T-helper 2 cell treated with Interferon-gamma antibody and Interleukin-4, amounts not matched to agents 100 ng/mL and 5 ng/mL, for 36 hours (primary cell): ENCODE data around the gene GRB2. TPM values are rescaled to one million over a fixed set of nuclear protein-coding genes. Genes with fewer than 3 reads are reported as not detected.

Source experiments
- intact Hi-C: fragments of 100-400 bp; cut with micrococcal nuclease; formaldehyde crosslinking; loops from one replicate; pipeline ENCODE4 v1.15.1; 2023
- total RNA-seq: library from RNA; stranded (reverse); gene quantifications from 2 replicates; pipeline ENCODE4 v1.2.3, GENCODE V29; 2022

GRB2 gene
- total RNA-seq, 1 donor from 2014 or later = 173 TPM

- intact Hi-C loops = loop anchor here (5.0 kb wide), 1 partner anchor 302 kb away; no protein-coding TSS in a partner anchor
Measured at GRCh38 chr17:75414488-75414887, 9.0 kb upstream of the GRB2 start.

DNA sequence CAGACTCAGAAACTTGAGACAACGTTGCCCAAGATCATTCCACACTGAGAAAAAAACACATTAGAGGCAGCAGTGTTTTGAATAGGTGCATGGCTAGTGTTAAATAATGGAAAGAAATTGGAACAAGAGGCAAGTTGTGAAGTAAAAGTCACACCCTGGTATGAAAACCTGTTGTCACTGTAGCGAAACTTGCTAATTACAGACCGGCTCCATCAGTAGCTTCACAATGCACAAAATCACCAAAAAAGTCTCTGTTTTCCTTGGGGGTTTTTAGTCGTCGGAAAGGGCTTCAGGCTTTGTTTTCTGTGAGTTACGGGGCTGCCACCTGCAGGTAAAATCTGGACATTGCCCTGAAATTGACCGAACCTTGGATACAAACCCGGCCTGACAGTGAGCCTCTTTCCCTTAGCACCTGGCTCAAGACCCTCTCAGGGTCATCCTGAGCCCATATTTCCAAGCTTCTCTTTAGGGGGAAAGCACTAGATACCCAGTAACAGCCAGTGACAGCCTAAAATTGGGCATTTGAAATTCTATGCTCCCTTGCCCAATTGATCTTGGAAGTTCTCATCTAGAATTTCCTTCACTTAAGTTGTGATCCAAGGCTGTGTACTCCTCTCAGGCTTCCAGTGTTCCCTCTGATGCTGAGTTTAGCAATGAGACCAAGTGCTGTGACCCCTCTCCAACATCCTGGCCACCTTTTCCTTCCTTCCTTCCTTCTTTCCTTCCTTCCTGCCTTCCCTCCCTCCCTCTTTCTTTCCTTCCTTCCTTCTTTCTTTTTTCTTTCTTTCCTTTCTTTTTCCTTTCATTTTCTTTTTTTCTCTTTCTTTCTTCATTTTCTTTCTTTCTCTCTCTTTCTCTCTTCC is 7.2 kb upstream of the GRB2 start:
- intact Hi-C loops = loop anchor here (1.0 to 5.0 kb wide), 4 partner anchors 124 to 300 kb away; partner anchors contain the start of genes GGA3, MRPS7, NUP85 and SLC25A19

DNA sequence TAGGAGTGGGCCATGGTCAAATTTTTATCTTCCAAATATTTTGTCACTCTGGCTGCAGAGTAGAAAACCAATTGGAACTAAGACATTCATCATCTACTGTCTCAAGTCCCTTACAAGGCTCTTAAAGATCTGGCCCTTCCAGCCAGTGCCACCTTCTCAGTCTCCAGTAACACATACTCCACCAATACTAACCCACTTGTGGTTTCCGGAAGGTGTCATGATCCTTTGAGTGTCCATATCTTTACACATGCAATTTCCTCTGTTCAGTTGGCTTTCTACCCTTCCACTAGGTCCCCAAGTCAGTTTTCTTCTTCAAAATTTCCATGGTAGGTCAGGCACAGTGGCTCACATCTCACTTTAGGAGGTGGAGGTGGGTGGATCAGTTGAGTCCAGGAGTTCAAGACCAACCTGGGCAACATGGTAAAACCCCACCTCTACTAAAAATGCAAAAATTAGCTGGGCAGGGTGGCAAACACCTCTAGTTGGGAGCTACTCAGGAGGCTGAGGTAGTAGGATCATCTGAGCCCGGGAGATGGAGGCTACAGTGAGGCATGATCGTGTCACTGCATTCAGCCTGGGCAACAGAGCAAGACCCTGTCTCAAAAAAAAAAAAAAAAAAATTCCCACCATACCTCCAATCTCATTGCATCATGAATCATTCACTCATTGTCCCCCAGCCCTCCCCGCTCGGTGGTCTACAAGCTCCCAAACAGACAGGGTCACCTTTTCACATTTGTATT is 6.0 kb upstream of the GRB2 start:
- intact Hi-C loops = loop anchor here (1.0 to 5.0 kb wide), 4 partner anchors 123 to 299 kb away; partner anchors contain the start of genes GGA3, MRPS7, NUP85 and SLC25A19

GRCh38 chr17:75410141-75410540 is 4.7 kb upstream of the GRB2 start:
- intact Hi-C loops = loop anchor here (5.0 kb wide), 1 partner anchor 298 kb away; no protein-coding TSS in a partner anchor

- intact Hi-C loops = no loop called here
Measured at GRCh38 chr17:75407655-75408352, 2.3 kb upstream of the GRB2 start.

GRCh38 chr17:75406222-75406615 is 741 bp upstream of the GRB2 start:
- intact Hi-C loops = no loop called here

GRCh38 chr17:75404731-75405364 is 630 bp downstream of the GRB2 start:
- intact Hi-C loops = loop anchor here (1.0 to 5.0 kb wide), 7 partner anchors 11 to 144 kb away; partner anchors contain the start of genes GGA3, MRPS7, SLC25A19 and TSEN54

DNA sequence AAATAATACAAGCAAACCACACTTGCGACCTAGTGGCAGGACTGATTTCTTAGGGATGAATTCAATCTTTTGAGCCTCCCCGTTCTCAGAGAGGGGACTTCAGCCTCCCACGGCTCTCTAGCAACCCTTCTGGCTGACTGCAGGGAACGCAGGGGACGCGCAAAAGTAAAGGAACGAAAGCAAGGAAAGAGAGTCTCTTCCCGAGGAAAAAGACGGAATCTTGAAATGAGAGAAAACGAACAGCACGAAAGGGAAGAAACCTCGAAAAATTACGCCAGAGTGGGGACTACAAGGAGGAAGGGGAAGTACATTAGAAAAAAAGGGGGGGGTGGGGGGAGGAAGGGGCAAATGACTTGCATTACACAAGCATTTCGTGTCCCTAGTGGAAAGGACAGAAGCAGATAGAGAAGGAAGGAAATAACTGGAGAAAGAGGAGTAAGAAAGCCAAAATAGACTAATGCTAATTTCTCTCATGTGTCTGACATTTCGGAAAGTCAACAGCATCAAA is 1.2 kb downstream of the GRB2 start:
- intact Hi-C loops = loop anchor here (1.0 to 5.0 kb wide), 5 partner anchors 10 to 113 kb away; partner anchors contain the start of gene TSEN54

- intact Hi-C loops = loop anchor here (5.0 kb wide), 1 partner anchor 66 kb away; no protein-coding TSS in a partner anchor
Measured at GRCh38 chr17:75403131-75403530, 2.3 kb downstream of the GRB2 start.

DNA sequence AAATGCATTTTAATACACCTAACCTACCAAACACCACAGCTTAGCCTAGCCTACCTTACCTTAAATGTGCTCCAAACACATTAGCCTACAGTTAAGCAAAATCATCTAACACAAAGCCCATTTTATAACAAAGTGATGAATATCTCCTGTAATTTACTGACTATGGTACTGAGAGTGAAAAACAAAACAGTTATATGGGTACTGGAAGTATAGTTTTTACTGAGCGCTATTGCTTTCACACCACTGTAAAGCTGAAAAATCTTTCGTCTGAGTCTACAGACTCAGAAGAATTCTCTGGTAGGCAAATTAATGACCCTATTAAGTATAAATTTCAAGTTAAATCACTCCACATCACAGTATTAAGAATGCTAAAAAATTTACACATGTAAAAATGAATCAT is 3.5 kb downstream of the GRB2 start:
- intact Hi-C loops = loop anchor here (5.0 kb wide), 1 partner anchor 65 kb away; no protein-coding TSS in a partner anchor

- intact Hi-C loops = loop anchor here (5.0 kb wide), 1 partner anchor 63 kb away; no protein-coding TSS in a partner anchor
Measured at GRCh38 chr17:75400326-75400939, 5.0 kb downstream of the GRB2 start.

DNA sequence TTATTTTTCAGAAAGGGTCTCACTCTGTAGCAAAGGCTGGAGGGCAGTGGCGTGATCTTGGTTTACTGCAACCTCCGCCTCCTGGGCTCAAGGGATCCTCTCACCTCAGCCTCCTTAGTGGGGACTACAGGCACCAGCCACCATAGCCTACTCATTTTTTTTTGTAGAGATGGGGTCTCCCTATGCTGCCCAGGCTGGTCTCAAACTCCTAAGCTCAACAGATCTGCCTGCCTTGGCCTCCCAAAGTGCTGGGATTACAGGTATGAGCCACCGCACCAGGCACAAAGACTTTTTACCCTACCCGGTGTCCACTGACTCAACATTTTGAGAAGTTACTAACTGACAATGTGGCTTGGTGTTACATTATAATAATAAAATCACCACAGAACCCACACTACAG is 7.2 kb downstream of the GRB2 start:
- intact Hi-C loops = no loop called here

DNA sequence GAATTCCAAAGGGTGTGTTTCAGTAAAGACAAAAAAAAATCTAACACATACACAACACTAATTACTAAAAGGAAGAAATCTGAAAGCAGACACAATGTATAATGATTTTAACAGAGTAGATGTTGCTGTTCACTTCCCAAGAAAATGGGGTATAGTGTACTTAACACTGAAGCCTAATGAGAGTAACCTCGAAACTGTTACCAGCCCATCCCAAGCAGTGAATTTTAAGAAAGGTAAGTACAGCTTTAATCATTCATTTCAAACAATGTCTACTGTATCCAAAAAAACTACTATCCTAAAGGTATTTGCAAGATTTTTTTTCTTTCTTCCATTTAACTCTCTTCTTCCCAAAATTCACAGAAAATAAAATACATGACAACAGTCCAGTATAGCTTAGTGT is 8.3 kb downstream of the GRB2 start:
- intact Hi-C loops = no loop called here

- intact Hi-C loops = no loop called here
Measured at GRCh38 chr17:75396796-75397195, 8.7 kb downstream of the GRB2 start.

DNA sequence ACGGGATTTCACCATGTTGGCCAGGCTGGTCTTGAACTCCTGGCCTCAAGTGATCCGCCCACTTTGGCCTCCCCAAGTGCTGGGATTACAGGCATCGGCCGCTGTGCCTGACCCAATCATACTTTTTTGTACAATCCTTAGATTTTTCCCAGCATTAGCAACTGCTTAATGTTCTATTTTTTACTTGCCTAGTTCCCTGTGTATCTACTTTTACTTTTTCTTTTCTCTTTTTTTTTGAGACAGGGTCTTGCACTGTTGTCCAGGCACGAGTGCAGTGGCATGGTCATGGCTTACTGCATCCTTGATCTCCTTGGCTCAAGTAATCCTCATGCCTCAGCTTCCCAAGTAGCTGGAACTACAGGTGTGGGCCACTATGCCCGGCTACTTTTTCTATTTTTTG is 9.5 kb downstream of the GRB2 start:
- intact Hi-C loops = no loop called here

DNA sequence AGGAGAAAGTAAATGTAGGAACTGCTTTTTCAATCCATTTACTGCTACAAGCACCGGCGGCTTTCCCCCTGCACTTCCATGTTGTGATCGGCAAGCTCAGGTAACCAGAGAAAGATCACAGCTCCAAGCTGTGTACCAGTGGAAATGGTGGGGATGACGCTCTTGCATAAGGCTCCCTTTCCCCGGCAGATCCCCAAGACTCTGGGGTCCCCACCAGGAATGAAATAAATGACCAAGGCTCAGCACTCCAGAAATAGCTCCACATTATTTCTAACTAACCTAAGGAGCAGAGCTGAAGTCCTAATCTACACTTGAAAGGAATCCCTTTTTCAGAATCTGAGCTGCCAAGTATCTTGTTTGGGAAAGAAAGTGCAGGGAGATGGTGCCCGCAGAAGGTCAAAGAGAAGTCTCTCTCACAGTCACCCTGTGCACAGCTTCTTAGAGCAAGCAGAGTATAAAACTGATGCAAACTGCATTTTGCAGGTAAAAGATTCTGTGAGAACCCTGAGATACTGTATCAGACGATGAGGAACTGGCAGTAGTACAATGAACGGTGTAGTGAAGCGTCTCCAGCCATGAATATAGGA is 11.1 kb downstream of the GRB2 start:
- intact Hi-C loops = loop anchor here (1.0 kb wide), 1 partner anchor 10 kb away; no protein-coding TSS in a partner anchor

DNA sequence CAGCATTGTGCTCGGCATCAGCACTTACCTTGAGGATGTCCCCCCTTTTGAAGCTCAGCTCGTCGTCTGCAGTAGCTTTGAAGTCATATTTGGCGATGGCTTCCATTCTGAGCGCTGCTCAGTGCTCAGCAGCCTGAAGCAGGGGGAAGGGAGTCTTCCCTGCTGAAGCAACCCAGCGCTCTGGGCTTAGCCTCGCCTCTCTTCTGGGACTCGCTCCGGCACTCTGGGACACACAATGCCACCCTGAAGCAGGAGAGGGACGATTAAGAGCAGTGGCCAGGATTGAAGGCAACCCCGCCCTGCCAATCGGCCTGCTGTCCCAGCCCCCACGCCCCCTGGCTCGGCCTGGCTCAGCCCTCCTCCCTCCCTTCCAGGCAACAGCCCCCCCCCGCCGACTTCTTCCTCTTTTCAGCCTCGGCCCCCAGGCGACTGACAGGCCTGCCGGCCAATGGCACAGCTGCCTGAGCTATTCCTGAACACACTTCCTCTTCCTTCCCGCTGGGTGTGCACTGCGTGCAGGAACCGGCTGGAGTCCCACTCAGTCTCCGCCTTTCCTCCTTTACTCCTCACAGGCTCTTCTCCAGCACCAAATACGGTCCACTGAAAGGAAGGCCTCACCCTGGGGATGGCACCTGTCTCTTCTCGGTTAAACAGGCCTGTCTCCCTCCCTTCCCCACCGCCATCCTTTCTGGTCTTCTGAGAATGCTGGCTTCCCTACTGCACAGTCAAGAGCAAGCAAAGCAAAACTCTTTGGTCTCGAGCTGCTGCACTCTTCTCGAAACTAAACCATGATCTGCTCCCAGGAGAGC is 11.8 kb downstream of the GRB2 start:
- intact Hi-C loops = loop anchor here (1.0 kb wide), 1 partner anchor 11 kb away; no protein-coding TSS in a partner anchor

- intact Hi-C loops = no loop called here
Measured at GRCh38 chr17:75392559-75392958, 12.9 kb downstream of the GRB2 start.

DNA sequence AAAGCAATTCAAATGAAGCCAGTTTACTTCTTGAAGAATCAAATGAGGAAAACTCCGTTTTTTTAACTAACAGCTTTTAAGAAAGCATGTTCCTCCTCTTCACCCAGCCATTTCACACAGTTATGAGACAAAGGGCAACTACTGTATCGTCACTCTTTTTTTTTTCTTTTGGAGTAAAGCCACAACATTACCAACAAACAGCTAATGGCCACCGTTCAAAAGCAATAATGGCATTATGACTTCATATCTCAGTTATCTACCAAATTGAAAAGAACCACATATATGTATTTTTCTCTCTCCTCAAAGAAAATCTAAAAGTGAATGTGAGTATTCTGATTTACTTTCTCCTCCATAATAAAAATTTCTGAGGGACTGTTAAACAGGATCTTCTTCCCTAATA is 14.5 kb downstream of the GRB2 start:
- intact Hi-C loops = no loop called here
